ENCODE measurements around the gene TMEM175. TPM values are rescaled to one million over a fixed set of nuclear protein-coding genes. Genes with fewer than 3 reads are reported as not detected.

TMEM175 gene
- total RNA-seq, 1 experiment from 2014 or later: 20.2 TPM

DNA sequence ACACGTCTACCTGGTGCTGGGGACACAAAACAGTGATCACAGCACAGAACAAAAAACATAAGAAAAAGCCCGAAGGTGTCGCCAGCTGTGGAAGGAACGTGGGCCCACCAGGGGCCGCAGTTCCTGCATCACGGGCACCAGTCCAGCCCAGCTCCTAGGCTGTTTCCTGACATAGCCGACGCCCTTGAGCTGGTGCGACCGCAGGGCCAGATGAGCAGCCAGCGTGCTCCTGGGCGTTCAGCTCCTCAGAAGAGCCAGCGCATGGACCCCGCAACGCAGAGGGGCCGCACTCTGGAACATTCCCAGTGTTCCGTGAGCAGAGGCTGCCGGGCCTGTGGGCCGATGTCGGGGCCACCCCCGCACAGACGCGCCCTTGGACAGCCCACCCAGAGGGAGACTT lies 44.2 kb upstream of the TMEM175 start:
- BruUV-seq (replicated peaks): no TSS peak
- no peak for TF ChIP-seq EZH2 (IDR thresholded peaks at IDR 0.05; ENCODE audit: low read depth)
- TF ChIP-seq, protein P1, sequence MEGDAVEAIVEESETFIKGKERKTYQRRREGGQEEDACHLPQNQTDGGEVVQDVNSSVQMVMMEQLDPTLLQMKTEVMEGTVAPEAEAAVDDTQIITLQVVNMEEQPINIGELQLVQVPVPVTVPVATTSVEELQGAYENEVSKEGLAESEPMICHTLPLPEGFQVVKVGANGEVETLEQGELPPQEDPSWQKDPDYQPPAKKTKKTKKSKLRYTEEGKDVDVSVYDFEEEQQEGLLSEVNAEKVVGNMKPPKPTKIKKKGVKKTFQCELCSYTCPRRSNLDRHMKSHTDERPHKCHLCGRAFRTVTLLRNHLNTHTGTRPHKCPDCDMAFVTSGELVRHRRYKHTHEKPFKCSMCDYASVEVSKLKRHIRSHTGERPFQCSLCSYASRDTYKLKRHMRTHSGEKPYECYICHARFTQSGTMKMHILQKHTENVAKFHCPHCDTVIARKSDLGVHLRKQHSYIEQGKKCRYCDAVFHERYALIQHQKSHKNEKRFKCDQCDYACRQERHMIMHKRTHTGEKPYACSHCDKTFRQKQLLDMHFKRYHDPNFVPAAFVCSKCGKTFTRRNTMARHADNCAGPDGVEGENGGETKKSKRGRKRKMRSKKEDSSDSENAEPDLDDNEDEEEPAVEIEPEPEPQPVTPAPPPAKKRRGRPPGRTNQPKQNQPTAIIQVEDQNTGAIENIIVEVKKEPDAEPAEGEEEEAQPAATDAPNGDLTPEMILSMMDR (conservative IDR thresholded peaks at IDR 0.05): no peak

DNA sequence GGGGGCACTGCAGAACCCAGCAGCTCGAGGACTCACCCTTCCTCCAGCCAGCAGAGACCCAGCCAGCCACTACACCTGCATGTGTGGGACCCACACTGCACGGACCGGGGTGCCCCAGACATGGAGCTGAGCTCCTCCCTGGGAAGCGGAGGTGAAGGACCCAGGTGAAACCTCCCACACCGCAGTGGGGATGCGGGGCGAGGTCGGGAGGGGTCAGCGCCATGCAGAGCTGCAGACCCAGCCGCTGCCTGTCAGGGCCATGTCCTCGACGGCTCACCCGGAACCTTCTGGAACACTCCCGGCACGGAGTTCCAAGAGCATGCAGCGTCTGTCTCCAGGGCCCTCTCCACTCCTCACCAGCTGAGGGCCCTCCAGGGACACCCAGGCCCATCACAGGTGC lies 42.7 kb upstream of the TMEM175 start:
- no peak overlapping the region for H3K4me2 ChIP-seq
- BruUV-seq (replicated peaks): no TSS peak
- no peaks in the 10 kb centered on the region for H3K9me3 ChIP-seq (ENCODE audit: insufficient read depth, low read depth)
- ChIA-PET POLR2A (ENCODE audit: unreplicated experiment) (no interaction called here), CTCF (no interaction called here)
- peaks cover 7% of the 10 kb centered on the region; the same call in 1 of the 2 replicates for H3F3A ChIP-seq (ENCODE audit: insufficient read depth, low read depth)
- no peaks in the 10 kb centered on the region for H3K79me2 ChIP-seq (ENCODE audit: low read depth)
- no peak for DNase-seq
- H3K4me3 ChIP-seq: no peak overlapping the region
- no peak overlapping the region for H2AFZ ChIP-seq
- intact Hi-C loops (cut with micrococcal nuclease; ENCODE audit: unreplicated experiment): no loop called here
- H3K4me1 ChIP-seq (replicated peaks; ENCODE audit: insufficient read depth): no peaks in the 10 kb centered on the region
- H3K27ac ChIP-seq: no peak overlapping the region
- H3K27me3 ChIP-seq (ENCODE audit: insufficient read depth, low read depth): no peaks in the 10 kb centered on the region
- no peaks in the 10 kb centered on the region for H3K36me3 ChIP-seq (ENCODE audit: low read depth)
- TF ChIP-seq, protein P1 (conservative IDR thresholded peaks at IDR 0.05): no peak
- no peak for TF ChIP-seq EZH2 (IDR thresholded peaks at IDR 0.05; ENCODE audit: low read depth)
- H3K9me2 ChIP-seq (ENCODE audit: insufficient read depth): no peaks in the 10 kb centered on the region
- no peaks in the 10 kb centered on the region; the same call in 1 of the 2 replicates for H4K20me1 ChIP-seq (ENCODE audit: insufficient read depth)

More for the DNA sequence above, 44.2 kb upstream of the TMEM175 start:
- Histone ChIP-seq H3K27ac (no peak overlapping the region), H3K4me2 (no peak overlapping the region), H3F3A (ENCODE audit: insufficient read depth, low read depth) (peaks cover 7% of the 10 kb centered on the region; the same call in 1 of the 2 replicates), H3K27me3 (ENCODE audit: insufficient read depth, low read depth) (no peaks in the 10 kb centered on the region), H3K4me3 (no peak overlapping the region), H3K79me2 (ENCODE audit: low read depth) (no peaks in the 10 kb centered on the region), H3K36me3 (ENCODE audit: low read depth) (no peaks in the 10 kb centered on the region), H3K9me3 (ENCODE audit: insufficient read depth, low read depth) (no peaks in the 10 kb centered on the region), H4K20me1 (ENCODE audit: insufficient read depth) (no peaks in the 10 kb centered on the region; the same call in 1 of the 2 replicates), H2AFZ (no peak overlapping the region), H3K4me1 (replicated peaks; ENCODE audit: insufficient read depth) (no peaks in the 10 kb centered on the region), H3K9me2 (ENCODE audit: insufficient read depth) (no peaks in the 10 kb centered on the region)
- intact Hi-C loops (cut with micrococcal nuclease; ENCODE audit: unreplicated experiment): no loop called here
- ChIA-PET CTCF (no interaction called here), POLR2A (ENCODE audit: unreplicated experiment) (no interaction called here)
- DNase-seq: no peak

DNA sequence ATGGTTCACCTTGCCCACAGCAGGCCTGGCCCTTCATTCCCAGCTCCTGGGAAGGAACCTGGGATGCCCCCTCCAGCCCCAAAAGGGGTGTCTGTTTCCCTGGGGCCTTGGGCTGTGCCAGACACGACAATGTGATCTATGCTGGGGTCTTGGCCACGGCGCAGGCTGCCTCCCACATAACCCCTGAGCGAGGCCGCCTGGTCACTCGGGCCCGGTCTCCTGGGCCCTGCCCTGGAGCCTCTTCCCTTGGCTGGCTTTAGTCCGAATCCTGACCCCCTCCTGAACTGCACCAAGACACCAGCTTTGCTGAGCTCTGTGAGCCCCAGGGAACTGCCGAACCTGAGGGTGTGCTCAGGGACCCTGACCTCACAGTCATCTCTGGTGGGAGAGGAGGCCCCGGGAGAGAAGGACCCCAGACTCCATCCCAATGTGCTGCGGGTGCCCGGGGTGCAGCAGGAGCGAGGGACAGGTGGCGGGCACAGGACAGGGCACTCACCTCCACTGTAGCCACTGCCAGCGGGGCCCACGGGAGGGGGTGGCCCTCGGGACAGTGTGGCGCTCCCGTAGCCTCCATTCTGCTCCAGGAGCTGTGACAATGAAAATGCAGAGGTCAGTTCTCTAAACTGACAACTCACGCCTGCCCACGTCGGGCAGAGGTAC lies 42.1 kb upstream of the TMEM175 start:
- H3K4me3 ChIP-seq: no peak overlapping the region
- H3K4me2 ChIP-seq: no peak overlapping the region
- no peaks in the 10 kb centered on the region for H3K9me2 ChIP-seq (ENCODE audit: insufficient read depth)
- H2AFZ ChIP-seq: no peak overlapping the region
- no peaks in the 10 kb centered on the region for H3K27me3 ChIP-seq (ENCODE audit: insufficient read depth, low read depth)
- no peak overlapping the region for H3K27ac ChIP-seq
- BruUV-seq (replicated peaks): no TSS peak
- CTCF ChIA-PET: no interaction called here
- no peaks in the 10 kb centered on the region for H3K4me1 ChIP-seq (replicated peaks; ENCODE audit: insufficient read depth)
- H3K9me3 ChIP-seq (ENCODE audit: insufficient read depth, low read depth): no peaks in the 10 kb centered on the region
- DNase-seq: no peak
- POLR2A ChIA-PET (ENCODE audit: unreplicated experiment): interaction anchor here (0.6 kb wide), 1 partner anchor 18 kb away, joined by 5 read pairs; no protein-coding TSS in a partner anchor
- peaks cover 7% of the 10 kb centered on the region; the same call in 1 of the 2 replicates for H3F3A ChIP-seq (ENCODE audit: insufficient read depth, low read depth)
- no peaks in the 10 kb centered on the region for H3K79me2 ChIP-seq (ENCODE audit: low read depth)
- H3K36me3 ChIP-seq (ENCODE audit: low read depth): no peaks in the 10 kb centered on the region
- intact Hi-C loops (cut with micrococcal nuclease; ENCODE audit: unreplicated experiment): no loop called here
- TF ChIP-seq, protein P1 (conservative IDR thresholded peaks at IDR 0.05): no peak
- no peak for TF ChIP-seq EZH2 (IDR thresholded peaks at IDR 0.05; ENCODE audit: low read depth)
- peaks cover under 1% of the 10 kb centered on the region; the same call in 1 of the 2 replicates for H4K20me1 ChIP-seq (ENCODE audit: insufficient read depth)
